Measurements from ENCODE around the gene ETNK1.
"Not testable (repeated sequence)": the region's sequence is repeated elsewhere in the genome, so short reads cannot be mapped to it uniquely, and the experiment has no call there.

Gene ETNK1

GRCh38 chr12:22624870-22625761 lies at the start of gene ETNK1:
Gene ETNK1 (plus strand): TSS chr12:22625171. CDS start chr12:22625431, 260 bp downstream.
- peak; percentile 70 to 72 for DNase-seq (ENCODE audit: low read depth in 2 of 2, low spot score in 1 of 2)

GRCh38 chr12:22576065-22576464 lies 48.9 kb upstream of the ETNK1 start:
- DNase-seq (ENCODE audit: low read depth in 2 of 2, low spot score in 1 of 2) = no peak

- no peak for DNase-seq (ENCODE audit: low read depth in 2 of 2, low spot score in 1 of 2)
Observed at GRCh38 chr12:22576473-22576872, 48.5 kb upstream of the ETNK1 start.

GRCh38 chr12:22577667-22578066 lies 47.3 kb upstream of the ETNK1 start:
- no peak for DNase-seq (ENCODE audit: low read depth in 2 of 2, low spot score in 1 of 2)

- DNase-seq (ENCODE audit: low read depth in 2 of 2, low spot score in 1 of 2) = no peak
Observed at GRCh38 chr12:22578328-22578727, 46.6 kb upstream of the ETNK1 start.

- no peak for DNase-seq (ENCODE audit: low read depth in 2 of 2, low spot score in 1 of 2)
Observed at GRCh38 chr12:22588817-22589216, 36.2 kb upstream of the ETNK1 start.

- no peak for DNase-seq (ENCODE audit: low read depth in 2 of 2, low spot score in 1 of 2)
Observed at GRCh38 chr12:22593864-22594263, 31.1 kb upstream of the ETNK1 start.

- not testable (repeated sequence) for DNase-seq (ENCODE audit: low read depth in 2 of 2, low spot score in 1 of 2)
Observed at GRCh38 chr12:22597539-22597938, 27.4 kb upstream of the ETNK1 start.

GRCh38 chr12:22598141-22598762 lies 26.7 kb upstream of the ETNK1 start:
- DNase-seq (ENCODE audit: low read depth in 2 of 2, low spot score in 1 of 2) = no peak

- DNase-seq (ENCODE audit: low read depth in 2 of 2, low spot score in 1 of 2) = no peak
Observed at GRCh38 chr12:22598763-22599161, 26.2 kb upstream of the ETNK1 start.

- no peak for DNase-seq (ENCODE audit: low read depth in 2 of 2, low spot score in 1 of 2)
Observed at GRCh38 chr12:22600181-22600580, 24.8 kb upstream of the ETNK1 start.

- no peak for DNase-seq (ENCODE audit: low read depth in 2 of 2, low spot score in 1 of 2)
Observed at GRCh38 chr12:22609501-22609900, 15.5 kb upstream of the ETNK1 start.

GRCh38 chr12:22610131-22610530 lies 14.8 kb upstream of the ETNK1 start:
- no peak for DNase-seq (ENCODE audit: low read depth in 2 of 2, low spot score in 1 of 2)

GRCh38 chr12:22612822-22613221 lies 12.1 kb upstream of the ETNK1 start:
- not testable (repeated sequence) for DNase-seq (ENCODE audit: low read depth in 2 of 2, low spot score in 1 of 2)

- DNase-seq (ENCODE audit: low read depth in 2 of 2, low spot score in 1 of 2) = no peak
Observed at GRCh38 chr12:22615963-22616501, 8.9 kb upstream of the ETNK1 start.

GRCh38 chr12:22617630-22618029 lies 7.3 kb upstream of the ETNK1 start:
- no peak for DNase-seq (ENCODE audit: low read depth in 2 of 2, low spot score in 1 of 2)

GRCh38 chr12:22624548-22624869 lies 462 bp upstream of the ETNK1 start:
- no peak for DNase-seq (ENCODE audit: low read depth in 2 of 2, low spot score in 1 of 2)

GRCh38 chr12:22625762-22626294 lies 857 bp downstream of the ETNK1 start:
- no peak for DNase-seq (ENCODE audit: low read depth in 2 of 2, low spot score in 1 of 2)

GRCh38 chr12:22626406-22626805 lies 1.4 kb downstream of the ETNK1 start:
- DNase-seq (ENCODE audit: low read depth in 2 of 2, low spot score in 1 of 2) = no peak

- no peak for DNase-seq (ENCODE audit: low read depth in 2 of 2, low spot score in 1 of 2)
Observed at GRCh38 chr12:22627371-22627770, 2.4 kb downstream of the ETNK1 start.

- no peak for DNase-seq (ENCODE audit: low read depth in 2 of 2, low spot score in 1 of 2)
Observed at GRCh38 chr12:22628228-22628627, 3.3 kb downstream of the ETNK1 start.

GRCh38 chr12:22631863-22632463 lies 7.0 kb downstream of the ETNK1 start:
- DNase-seq (ENCODE audit: low read depth in 2 of 2, low spot score in 1 of 2) = no peak
